Right kidney (tissue), 9 donors: ENCODE data around the gene SCO2.
A peak's percentile ranks its signal among the peaks of the same experiment; 100 is the strongest.

ENCODE experiments used
- DNase-seq: peaks from one replicate; pipeline ENCODE4 v3.0.0-alpha.2; 2016
- long read RNA-seq, 8 donors: transcript quantifications; one replicate each; lab custom pipeline, GENCODE V29; 2026

Gene SCO2
- long read RNA-seq, donor 1: 0 reads
- long read RNA-seq, donor 2, partial matches to known transcripts: 0 of 1 reads
- long read RNA-seq, donor 2, other reads (novel, unspliced or antisense): 0 of 1 reads
- long read RNA-seq, donor 3: 0 reads
- long read RNA-seq, donor 4: 0 reads
- long read RNA-seq, donor 5: 0 reads
- long read RNA-seq, donor 6, partial matches to known transcripts: 0 of 2 reads
- long read RNA-seq, donor 6, other reads (novel, unspliced or antisense): 0 of 2 reads
- long read RNA-seq, donor 7: 0 reads
- long read RNA-seq, donor 8: 0 reads

- DNase-seq: peak; percentile 97
Observed at GRCh38 chr22:50525104-50525857, at the start of gene SCO2. Gene SCO2, minus strand, starts transcription at chr22:50525598. Its CDS starts 1,187 bp downstream, at chr22:50524411.

GRCh38 chr22:50574383-50574755 is 49.0 kb upstream of the SCO2 start:
- DNase-seq: no peak

- DNase-seq: no peak
Observed at GRCh38 chr22:50573491-50574382, 48.3 kb upstream of the SCO2 start.

GRCh38 chr22:50572965-50573364 is 47.6 kb upstream of the SCO2 start:
- DNase-seq: no peak

GRCh38 chr22:50571264-50572175 is 46.1 kb upstream of the SCO2 start:
- no peak for DNase-seq

- no peak for DNase-seq
Observed at GRCh38 chr22:50570861-50571260, 45.5 kb upstream of the SCO2 start.

GRCh38 chr22:50569896-50570535 is 44.6 kb upstream of the SCO2 start:
- no peak for DNase-seq

GRCh38 chr22:50569041-50569459 is 43.7 kb upstream of the SCO2 start:
- no peak for DNase-seq

- no peak for DNase-seq
Observed at GRCh38 chr22:50568626-50569025, 43.2 kb upstream of the SCO2 start.

- DNase-seq: no peak
Observed at GRCh38 chr22:50567721-50568252, 42.4 kb upstream of the SCO2 start.

GRCh38 chr22:50564289-50564688 is 38.9 kb upstream of the SCO2 start:
- no peak for DNase-seq

GRCh38 chr22:50563413-50564160 is 38.2 kb upstream of the SCO2 start:
- no peak for DNase-seq

- peak; percentile 91 for DNase-seq
Observed at GRCh38 chr22:50562523-50563412, 37.4 kb upstream of the SCO2 start, which contains the start of gene SYCE3. Gene SYCE3, minus strand, starts transcription at chr22:50562919. Its CDS starts 6,514 bp downstream, at chr22:50556405.

GRCh38 chr22:50561401-50562358 is 36.3 kb upstream of the SCO2 start:
- no peak for DNase-seq

- no peak for DNase-seq
Observed at GRCh38 chr22:50560034-50560433, 34.6 kb upstream of the SCO2 start.

- no peak for DNase-seq
Observed at GRCh38 chr22:50556703-50557102, 31.3 kb upstream of the SCO2 start.

- no peak for DNase-seq
Observed at GRCh38 chr22:50553310-50553709, 27.9 kb upstream of the SCO2 start.
